ENCODE measurements around the gene STAT3.

- no peak for TF ChIP-seq CTCF (IDR thresholded peaks at IDR 0.05; ENCODE audit: borderline replicate concordance, extremely low read depth, low read length, poor library complexity, severe bottlenecking)
- TF ChIP-seq EZH2 (IDR thresholded peaks at IDR 0.05; ENCODE audit: borderline replicate concordance, low read depth, low read length, severe bottlenecking) = no peak
Measured at GRCh38 chr17:42378359-42378958, 9.8 kb downstream of the STAT3 start.
